HEK293 (cell line): ENCODE results near the gene DDX51.

Experiments
- BCL11A ChIP-seq: fragments of 450-650 bp; formaldehyde crosslinking; IDR thresholded peaks from 2 replicates; pipeline ENCODE4 v1.5.1; 2016; ENCODE audit warnings: low read depth, missing biosample characterization, missing genetic modification characterization
- BCL11B ChIP-seq: fragments of 450-650 bp; formaldehyde crosslinking; IDR thresholded peaks from 2 replicates; pipeline ENCODE4 v1.5.1; 2016; ENCODE audit warnings: low read depth, missing biosample characterization, missing genetic modification characterization
- GLIS1 ChIP-seq: fragments of 450-650 bp; formaldehyde crosslinking; IDR thresholded peaks from 2 replicates; pipeline ENCODE4 v1.5.1; 2016; ENCODE audit warnings: missing biosample characterization, missing genetic modification characterization
- GLIS2 ChIP-seq: fragments of 450-650 bp; formaldehyde crosslinking; IDR thresholded peaks from 2 replicates; pipeline ENCODE4 v1.5.1; 2016; ENCODE audit warnings: missing biosample characterization, missing genetic modification characterization
- INSM2 ChIP-seq: fragments of 450-650 bp; formaldehyde crosslinking; IDR thresholded peaks from 2 replicates; pipeline ENCODE4 v1.5.1; 2016; ENCODE audit warnings: missing biosample characterization, missing genetic modification characterization
- KLF9 ChIP-seq: fragments of 450-650 bp; formaldehyde crosslinking; IDR thresholded peaks from 2 replicates; pipeline ENCODE4 v1.5.1; 2016; ENCODE audit warnings: missing biosample characterization, missing genetic modification characterization, low read depth
- SP7 ChIP-seq: fragments of 450-650 bp; formaldehyde crosslinking; IDR thresholded peaks from 2 replicates; pipeline ENCODE4 v1.5.1; 2016; ENCODE audit warnings: missing biosample characterization, missing genetic modification characterization
- ZBTB10 ChIP-seq: fragments of 450-650 bp; formaldehyde crosslinking; IDR thresholded peaks from 2 replicates; pipeline ENCODE4 v1.5.1; 2016; ENCODE audit warnings: missing biosample characterization, missing genetic modification characterization
- ZBTB17 ChIP-seq: fragments of 450-650 bp; formaldehyde crosslinking; IDR thresholded peaks from 2 replicates; pipeline ENCODE4 v1.5.1; 2016; ENCODE audit warnings: missing biosample characterization, missing genetic modification characterization
- ZEB2 ChIP-seq: fragments of 450-650 bp; formaldehyde crosslinking; IDR thresholded peaks from 2 replicates; pipeline ENCODE4 v1.5.1; 2016; ENCODE audit warnings: missing biosample characterization, missing genetic modification characterization
- ZNF2 ChIP-seq: fragments of 450-650 bp; formaldehyde crosslinking; IDR thresholded peaks from 2 replicates; pipeline ENCODE4 v1.5.1; 2016; ENCODE audit warnings: missing biosample characterization, missing genetic modification characterization
- ZNF274 ChIP-seq, 2 experiments: fragments of 200-500 bp in 1 of 2; fragments of 450-650 bp in 1 of 2; sonication (Bioruptor generic) in 1 of 2; formaldehyde crosslinking in 1 of 2; IDR thresholded peaks; 2 replicates each; pipeline versions ENCODE4 v1.5.1 to v1.6.1; 2014 to 2016; ENCODE audit warnings: borderline replicate concordance in 1 of 2, inconsistent platforms in 1 of 2, low read length in 1 of 2, missing biosample characterization in 1 of 2, missing genetic modification characterization in 1 of 2
- ZNF398 ChIP-seq: fragments of 450-650 bp; formaldehyde crosslinking; IDR thresholded peaks from 2 replicates; pipeline ENCODE4 v1.5.1; 2017; ENCODE audit warnings: missing biosample characterization, missing genetic modification characterization
- ZNF416 ChIP-seq: fragments of 450-650 bp; formaldehyde crosslinking; IDR thresholded peaks from 2 replicates; pipeline ENCODE4 v1.5.1; 2016; ENCODE audit warnings: missing biosample characterization, missing genetic modification characterization
- ZNF501 ChIP-seq: fragments of 450-650 bp; formaldehyde crosslinking; IDR thresholded peaks from 2 replicates; pipeline ENCODE4 v1.5.1; 2016; ENCODE audit warnings: missing biosample characterization, missing genetic modification characterization
- ZNF510 ChIP-seq: fragments of 450-650 bp; formaldehyde crosslinking; IDR thresholded peaks from 2 replicates; pipeline ENCODE4 v1.5.1; 2018; ENCODE audit warnings: mild to moderate bottlenecking, missing genetic modification characterization, missing biosample characterization; ENCODE audit not compliant: insufficient replicate concordance
- ZNF518A ChIP-seq: fragments of 450-650 bp; formaldehyde crosslinking; conservative IDR thresholded peaks from 2 replicates; pipeline ENCODE4 v1.5.1; 2016; ENCODE audit warnings: low read depth, missing biosample characterization, missing genetic modification characterization
- ZNF530 ChIP-seq: fragments of 450-650 bp; formaldehyde crosslinking; IDR thresholded peaks from 2 replicates; pipeline ENCODE4 v1.5.1; 2016; ENCODE audit warnings: low read depth, missing biosample characterization, missing genetic modification characterization
- ZNF623 ChIP-seq: fragments of 450-650 bp; formaldehyde crosslinking; IDR thresholded peaks from 2 replicates; pipeline ENCODE4 v1.5.1; 2016; ENCODE audit warnings: missing biosample characterization, missing genetic modification characterization
- ZNF654 ChIP-seq: fragments of 450-650 bp; formaldehyde crosslinking; IDR thresholded peaks from 2 replicates; pipeline ENCODE4 v1.5.1; 2016; ENCODE audit warnings: low read depth, missing biosample characterization, missing genetic modification characterization

DDX51 gene

GRCh38 chr12:132153501-132154340, 9.6 kb upstream of the DDX51 start (continued):
- no peak for TF ChIP-seq ZNF518A (tag by site-specific recombination)
- no peak for TF ChIP-seq ZNF416
- TF ChIP-seq GLIS1 (tag by site-specific recombination), result peak; percentile 54
- TF ChIP-seq ZNF623 (tag by site-specific recombination), result peak; percentile 99
- TF ChIP-seq ZNF654, result peak; percentile 91
- TF ChIP-seq ZNF398 (tag by site-specific recombination), result no peak
- TF ChIP-seq KLF9 (tag by site-specific recombination), result peak; percentile 26; the same call in 1 of the 2 replicates
- no peak for TF ChIP-seq BCL11B
- peak; percentile 84 for TF ChIP-seq ZBTB17 (tag by site-specific recombination)
- no peak for TF ChIP-seq ZNF501
- no peak for TF ChIP-seq BCL11A (tag by site-specific recombination)
- no peak for TF ChIP-seq ZEB2
- TF ChIP-seq INSM2 (tag by site-specific recombination), result no peak
- TF ChIP-seq ZNF510 (tag by site-specific recombination), result no peak
- TF ChIP-seq ZNF530 (tag by site-specific recombination), result no peak
- no peak for TF ChIP-seq ZNF274 (IDR thresholded peaks at IDR 0.05; ENCODE audit: low read length)
- TF ChIP-seq ZNF274 (tag by site-specific recombination; IDR thresholded peaks at IDR 0.05; ENCODE audit: borderline replicate concordance), result no peak
- peak; percentile 91 for TF ChIP-seq ZNF2 (tag by site-specific recombination)
- TF ChIP-seq SP7 (tag by site-specific recombination), result 0 out of 2 replicates have a peak, but pooled peaks have one; percentile 58
- peak; percentile 58; the same call in 1 of the 2 replicates for TF ChIP-seq ZBTB10 (tag by site-specific recombination)
- TF ChIP-seq GLIS2 (tag by site-specific recombination), result peak; percentile 83
- TF ChIP-seq, all 188 proteins: peak for 25
